DLD1 (cell line): Measurements from ENCODE around the gene POLD3.
"Not testable (repeated sequence)": the region's sequence is repeated elsewhere in the genome, so short reads cannot be mapped to it uniquely, and the experiment has no call there.

Source experiments
- in situ Hi-C: cut with HindIII; loops from 2 replicates; pipeline ENCODE4 v1.10.0; 2017; ENCODE audit warnings: low sequenced_read_pairs

Gene POLD3

DNA sequence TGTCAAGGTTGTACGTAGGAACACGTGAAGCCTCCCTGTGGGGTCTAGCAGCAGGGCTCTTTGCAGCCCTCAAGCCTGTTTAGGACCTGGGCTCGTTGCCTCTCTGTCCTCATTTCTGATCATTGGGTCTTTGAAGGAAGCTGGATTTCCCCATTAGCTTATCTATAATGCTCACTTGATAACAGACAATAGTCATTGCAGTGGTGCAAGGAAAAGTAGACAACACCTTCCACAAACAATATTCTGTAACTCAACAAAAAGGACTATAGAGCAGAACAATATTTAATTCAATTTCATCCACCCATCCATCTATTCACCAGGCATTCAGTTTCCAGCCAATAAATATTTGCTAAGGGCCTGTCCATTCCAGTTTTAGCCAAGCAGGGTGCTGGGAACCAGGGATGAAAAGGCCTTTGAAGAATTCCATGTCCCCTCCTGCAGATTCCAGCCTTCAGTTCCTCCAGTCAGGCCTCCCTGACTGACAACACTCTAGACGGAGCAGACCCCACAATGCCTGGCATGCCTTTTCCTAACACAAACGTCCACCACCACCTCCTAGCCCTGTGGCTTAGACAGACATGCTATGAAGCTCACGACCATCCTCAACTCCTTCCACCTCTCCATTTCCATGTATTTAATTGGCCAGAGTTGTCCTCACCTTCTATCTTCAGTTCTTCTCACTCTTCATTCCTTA lies 12.7 kb upstream of the POLD3 start:
- in situ Hi-C loops: no loop called here

DNA sequence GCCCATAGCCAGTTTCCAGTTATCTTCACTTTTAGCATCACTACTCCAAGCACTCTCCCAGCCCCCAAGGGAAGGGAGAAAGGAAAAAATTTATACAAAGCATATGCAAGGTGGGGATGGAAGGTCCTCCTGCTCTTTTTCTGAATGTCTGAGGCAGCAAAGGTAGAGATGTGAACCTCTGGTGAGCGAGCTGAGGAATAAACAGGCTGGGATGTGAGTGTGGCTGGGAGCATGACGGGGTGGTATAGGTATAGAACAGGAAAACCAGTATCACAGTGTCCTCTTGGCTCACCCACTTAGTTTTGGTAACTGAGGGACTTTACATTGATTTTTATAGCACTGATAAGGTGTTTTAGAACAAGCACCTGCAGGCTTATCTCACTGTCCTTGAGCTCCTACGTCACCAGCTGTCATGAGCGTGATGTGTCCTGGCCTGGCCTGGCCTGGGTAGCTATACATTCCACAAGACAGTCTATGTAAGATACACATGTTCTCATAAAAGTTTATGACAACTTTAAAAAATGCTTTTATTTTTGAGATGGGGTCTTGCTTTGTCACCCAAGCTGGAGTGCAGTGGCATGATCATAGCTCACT lies 10.3 kb upstream of the POLD3 start:
- in situ Hi-C loops: no loop called here

GRCh38 chr11:74583024-74583624 lies 9.3 kb upstream of the POLD3 start:
- in situ Hi-C loops: no loop called here

- in situ Hi-C loops: not testable (repeated sequence)
Observed at GRCh38 chr11:74590492-74590891, 1.9 kb upstream of the POLD3 start.

- in situ Hi-C loops: no loop called here
Observed at GRCh38 chr11:74592063-74592440, 330 bp upstream of the POLD3 start.

DNA sequence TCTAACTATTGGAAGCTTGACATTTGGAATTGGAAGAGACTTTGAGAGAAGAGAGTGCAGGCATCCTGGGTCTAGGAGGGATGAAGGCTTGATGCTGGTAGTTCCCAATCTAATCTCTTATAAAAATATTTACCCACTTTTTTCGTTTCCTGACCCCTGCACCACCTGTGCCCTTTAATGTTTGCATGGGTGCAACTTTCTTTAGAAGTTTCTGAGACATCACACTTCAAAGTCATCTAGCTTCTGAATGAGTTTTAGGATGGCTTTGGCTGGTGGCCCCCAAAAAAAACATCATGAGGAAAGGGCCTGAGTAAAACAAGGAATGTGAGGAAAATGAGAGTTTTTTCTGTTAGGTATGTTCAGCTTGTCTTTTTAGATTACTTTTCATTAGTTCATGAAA lies 1.1 kb downstream of the POLD3 start:
- in situ Hi-C loops: no loop called here

DNA sequence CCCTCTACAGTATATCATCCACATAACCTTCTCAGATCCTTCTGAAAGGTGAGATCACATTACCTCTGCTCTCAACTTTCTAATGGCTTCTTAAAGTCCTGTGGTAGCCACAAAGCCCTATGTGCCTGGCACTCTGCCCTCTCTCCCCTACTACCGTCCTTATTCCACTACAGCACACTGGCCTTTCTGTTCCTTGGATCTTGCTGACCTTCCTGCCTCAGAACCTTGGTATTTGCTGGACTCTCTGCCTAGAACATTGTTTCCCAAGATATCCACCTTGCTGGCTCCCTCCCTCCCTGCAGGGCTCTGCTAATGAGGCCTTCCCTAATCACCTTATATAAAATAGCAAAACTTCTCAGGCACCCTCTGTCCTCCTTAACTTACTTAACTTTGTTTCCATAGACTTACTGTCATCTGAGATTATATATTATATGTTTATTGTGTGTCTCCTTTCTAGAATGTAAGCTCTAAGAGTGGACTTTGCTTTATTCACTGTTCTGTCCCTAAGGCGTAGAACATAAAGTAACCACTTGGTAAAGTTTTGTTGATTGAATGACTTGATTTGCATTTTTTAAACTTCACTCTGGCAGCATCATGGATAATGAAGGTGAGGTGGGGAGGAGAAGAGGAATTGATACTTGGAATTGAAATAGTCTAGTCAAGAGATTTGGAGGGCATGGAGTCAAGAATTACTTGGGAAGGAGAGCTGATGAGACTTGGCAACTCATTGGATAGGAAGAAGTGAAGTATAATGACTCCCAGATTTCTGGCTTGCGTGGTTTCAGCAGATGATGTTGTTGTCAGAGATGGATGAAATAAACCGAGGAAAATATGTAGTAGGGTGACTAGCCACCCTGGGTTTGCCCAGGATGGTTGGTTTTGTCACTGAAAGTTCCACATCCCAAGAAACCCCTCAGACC lies 10.5 kb downstream of the POLD3 start:
- in situ Hi-C loops: no loop called here

DNA sequence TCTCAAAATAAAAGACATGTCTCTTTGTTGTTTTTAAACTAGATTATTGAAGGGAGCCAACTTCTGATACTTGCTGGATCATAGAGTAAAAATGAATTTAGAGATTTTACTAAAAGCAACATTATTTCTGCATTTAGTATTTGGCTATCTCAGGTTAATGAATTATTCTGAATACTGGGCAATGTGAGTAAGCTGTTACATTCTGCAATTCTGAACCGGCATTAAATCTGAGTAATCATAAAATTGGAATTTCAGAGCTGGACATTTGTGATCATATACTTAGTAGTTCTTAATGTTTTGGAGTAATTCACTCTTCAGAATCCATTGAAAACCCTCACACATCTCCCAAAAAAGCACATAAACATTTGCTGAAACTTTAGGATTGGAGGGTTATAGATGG lies 11.5 kb downstream of the POLD3 start:
- in situ Hi-C loops: no loop called here

DNA sequence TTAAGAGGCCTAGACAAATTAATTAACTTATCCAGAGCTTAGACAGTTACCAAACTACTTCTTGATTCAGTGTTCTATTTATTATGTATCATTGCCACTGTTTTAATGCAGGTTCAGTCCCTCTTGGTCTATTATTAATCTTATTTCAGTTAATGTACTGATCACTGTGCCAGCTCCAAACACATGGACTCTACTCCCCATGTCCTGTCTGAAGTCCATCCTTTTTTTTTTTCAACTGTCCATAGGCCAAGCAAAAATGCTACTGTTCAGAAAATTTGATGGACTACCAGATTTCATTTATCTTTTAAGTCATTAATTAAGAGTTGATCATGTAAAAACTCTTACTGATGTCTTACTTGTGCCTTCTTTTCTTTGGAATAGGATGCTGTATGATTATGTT lies 11.9 kb downstream of the POLD3 start:
- in situ Hi-C loops: no loop called here

DNA sequence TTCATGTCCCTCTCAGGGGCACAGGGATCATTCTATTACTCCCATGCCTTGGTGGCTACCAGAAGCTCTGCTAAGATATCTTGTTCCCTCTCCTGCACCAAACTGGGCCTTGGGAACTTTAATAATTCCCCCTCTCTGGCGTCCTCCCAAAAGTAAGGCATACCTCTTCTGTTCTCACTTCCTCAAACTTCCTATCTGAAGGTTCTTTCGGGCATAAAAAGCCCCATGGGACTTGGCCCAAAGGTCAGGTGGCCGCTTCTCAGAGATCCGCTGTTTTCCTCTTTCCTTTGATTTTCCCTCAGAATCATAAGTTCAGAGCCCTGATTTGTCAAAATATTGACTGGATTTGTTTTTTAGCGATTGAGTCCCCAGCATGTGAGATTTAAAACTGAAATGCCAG lies 13.0 kb downstream of the POLD3 start:
- in situ Hi-C loops: no loop called here

GRCh38 chr11:74608431-74608830 lies 16.0 kb downstream of the POLD3 start:
- in situ Hi-C loops: no loop called here

GRCh38 chr11:74611369-74611861 lies 19.0 kb downstream of the POLD3 start:
- in situ Hi-C loops: loop anchor here (10.0 kb wide), 1 partner anchor 57 kb away; no protein-coding TSS in a partner anchor

- in situ Hi-C loops: loop anchor here (10.0 kb wide), 1 partner anchor 58 kb away; no protein-coding TSS in a partner anchor
Observed at GRCh38 chr11:74612877-74613276, 20.5 kb downstream of the POLD3 start.

- in situ Hi-C loops: loop anchor here (10.0 kb wide), 1 partner anchor 61 kb away; no protein-coding TSS in a partner anchor
Observed at GRCh38 chr11:74615311-74615710, 22.9 kb downstream of the POLD3 start.

- in situ Hi-C loops: loop anchor here (10.0 kb wide), 1 partner anchor 61 kb away; no protein-coding TSS in a partner anchor
Observed at GRCh38 chr11:74615988-74616387, 23.6 kb downstream of the POLD3 start.

- in situ Hi-C loops: no loop called here
Observed at GRCh38 chr11:74620531-74620930, 28.1 kb downstream of the POLD3 start.

DNA sequence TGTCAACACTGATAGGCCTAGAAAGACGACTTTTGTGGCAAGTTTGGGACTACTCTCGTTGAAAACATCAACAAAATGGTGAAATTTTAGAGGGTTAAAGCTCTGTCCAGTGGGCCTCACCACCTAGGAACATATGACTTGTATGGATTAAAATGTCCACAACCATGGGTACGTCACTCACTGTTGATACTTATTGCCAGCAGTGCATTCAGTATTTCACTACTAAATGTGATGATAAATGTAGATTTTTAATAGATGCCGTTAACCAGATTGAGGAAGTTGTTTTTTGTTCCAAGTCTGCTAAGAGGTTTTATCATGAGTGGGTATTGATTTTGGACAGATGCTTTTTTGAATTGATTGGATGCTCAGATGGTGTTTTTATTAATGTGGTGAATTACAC lies 33.7 kb downstream of the POLD3 start:
- in situ Hi-C loops: no loop called here

GRCh38 chr11:74626604-74627003 lies 34.2 kb downstream of the POLD3 start:
- in situ Hi-C loops: no loop called here

DNA sequence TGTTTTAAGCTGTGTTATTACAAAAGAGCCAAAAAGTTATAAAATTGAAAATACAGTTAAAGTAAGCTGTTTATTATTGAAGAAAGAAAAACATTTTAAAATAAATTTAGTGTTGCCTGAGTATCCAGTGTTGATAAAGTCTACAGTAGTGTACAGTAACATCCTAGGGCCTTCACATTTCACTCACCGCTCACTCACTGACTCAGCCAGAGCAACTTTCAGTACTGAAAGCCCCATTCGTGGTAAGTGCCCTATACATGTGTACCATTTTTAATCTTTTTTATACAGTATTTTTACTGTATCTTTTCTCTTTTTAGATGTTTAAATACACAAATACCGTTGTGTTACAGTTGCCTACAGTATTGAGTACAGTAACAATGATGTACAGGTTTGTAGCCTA lies 35.0 kb downstream of the POLD3 start:
- in situ Hi-C loops: no loop called here

GRCh38 chr11:74630043-74630442 lies 37.7 kb downstream of the POLD3 start:
- in situ Hi-C loops: no loop called here
